Activated T-cell treated with anti-CD3 and anti-CD28 coated beads, Interleukin-2, amount 50 U/mL, for 24 hours (primary cell): ENCODE data around the gene HOXC9.
A peak's percentile ranks its signal among the peaks of the same experiment; 100 is the strongest.

Source experiments
- DNase-seq: peaks from one replicate; pipeline ENCODE4 v3.0.0-alpha.2; 2020
- H3K27ac Mint-ChIP-seq: 2 replicates; pipeline ENCODE4 v1.8.0; 2020; ENCODE audit warnings: mild to moderate bottlenecking, mixed read lengths
- H3K27me3 Mint-ChIP-seq: 2 replicates; pipeline ENCODE4 v1.8.0; 2020; ENCODE audit warnings: mixed read lengths
- H3K36me3 Mint-ChIP-seq: 2 replicates; pipeline ENCODE4 v1.8.0; 2020; ENCODE audit warnings: low read depth, mixed read lengths
- H3K4me1 Mint-ChIP-seq: 2 replicates; pipeline ENCODE4 v1.8.0; 2020; ENCODE audit warnings: low read depth, mixed read lengths
- H3K4me3 Mint-ChIP-seq: 2 replicates; pipeline ENCODE4 v1.8.0; 2020; ENCODE audit warnings: mild to moderate bottlenecking, moderate library complexity, mixed read lengths
- H3K9me3 Mint-ChIP-seq: 2 replicates; pipeline ENCODE4 v1.8.0; 2020; ENCODE audit warnings: mixed read lengths

The HOXC9 gene

GRCh38 chr12:54022960-54023884 lies 23.3 kb downstream of the HOXC9 start:
- Mint-ChIP-seq H3K9me3 (no peaks in the 10 kb centered on the region), H3K36me3 (no peaks in the 10 kb centered on the region), H3K27me3 (peaks cover 93% of the 10 kb centered on the region), H3K4me1 (peaks cover 9% of the 10 kb centered on the region), H3K27ac (no peak overlapping the region), H3K4me3 (no peak overlapping the region)
- no peak for DNase-seq

- Mint-ChIP-seq H3K4me3 (no peak overlapping the region), H3K27me3 (peaks cover 96% of the 10 kb centered on the region), H3K27ac (no peak overlapping the region), H3K36me3 (no peaks in the 10 kb centered on the region), H3K4me1 (peaks cover 10% of the 10 kb centered on the region), H3K9me3 (no peaks in the 10 kb centered on the region)
- no peak for DNase-seq
Measured at GRCh38 chr12:54024127-54024526, 24.2 kb downstream of the HOXC9 start.

- Mint-ChIP-seq H3K27ac (no peak overlapping the region), H3K9me3 (no peaks in the 10 kb centered on the region), H3K4me1 (peaks cover 15% of the 10 kb centered on the region)
Measured at GRCh38 chr12:54024581-54025305, 24.8 kb downstream of the HOXC9 start.

GRCh38 chr12:54025499-54026405 lies 25.8 kb downstream of the HOXC9 start:
- Mint-ChIP-seq H3K27ac (no peak overlapping the region), H3K27me3 (peaks cover 93% of the 10 kb centered on the region), H3K9me3 (no peaks in the 10 kb centered on the region), H3K4me1 (peaks cover 18% of the 10 kb centered on the region), H3K36me3 (no peaks in the 10 kb centered on the region), H3K4me3 (no peak overlapping the region)
- no peak for DNase-seq

More at GRCh38 chr12:54024581-54025305, 24.8 kb downstream of the HOXC9 start:
- H3K4me3 Mint-ChIP-seq, result no peak overlapping the region
- DNase-seq, result no peak
- H3K36me3 Mint-ChIP-seq, result no peaks in the 10 kb centered on the region
- peaks cover 96% of the 10 kb centered on the region for H3K27me3 Mint-ChIP-seq

GRCh38 chr12:54026640-54027441 lies 26.9 kb downstream of the HOXC9 start:
- H3K4me1 Mint-ChIP-seq, result peaks cover 18% of the 10 kb centered on the region
- H3K27me3 Mint-ChIP-seq, result peaks cover 93% of the 10 kb centered on the region
- no peak overlapping the region for H3K4me3 Mint-ChIP-seq
- DNase-seq, result no peak
- H3K36me3 Mint-ChIP-seq, result no peaks in the 10 kb centered on the region
- no peak overlapping the region for H3K27ac Mint-ChIP-seq
- no peaks in the 10 kb centered on the region for H3K9me3 Mint-ChIP-seq

- Mint-ChIP-seq H3K36me3 (no peaks in the 10 kb centered on the region), H3K4me3 (no peak overlapping the region), H3K4me1 (peaks cover 18% of the 10 kb centered on the region), H3K27me3 (peaks cover 93% of the 10 kb centered on the region), H3K9me3 (no peaks in the 10 kb centered on the region), H3K27ac (no peak overlapping the region)
- DNase-seq, result no peak
Measured at GRCh38 chr12:54027442-54027786, 27.5 kb downstream of the HOXC9 start.

GRCh38 chr12:54028314-54029201 lies 28.6 kb downstream of the HOXC9 start, which contains the start of gene HOXC6:
HOXC6 (plus strand) TSS chr12:54028440; CDS start chr12:54028522, 82 bp downstream.
- H3K27me3 Mint-ChIP-seq, result peaks cover 93% of the 10 kb centered on the region
- H3K9me3 Mint-ChIP-seq, result peaks cover 4% of the 10 kb centered on the region
- peaks cover 25% of the 10 kb centered on the region for H3K4me1 Mint-ChIP-seq
- H3K4me3 Mint-ChIP-seq, result peak within 1 kb of the TSS; percentile 26
- H3K27ac Mint-ChIP-seq, result no peak within 1 kb of the TSS
- DNase-seq, result no peak
- H3K36me3 Mint-ChIP-seq, result no peaks in the 10 kb centered on the region

- Mint-ChIP-seq H3K4me1 (peaks cover 31% of the 10 kb centered on the region), H3K27ac (no peak overlapping the region), H3K4me3 (no peak overlapping the region), H3K27me3 (peaks cover 89% of the 10 kb centered on the region), H3K9me3 (peaks cover 4% of the 10 kb centered on the region), H3K36me3 (no peaks in the 10 kb centered on the region)
- no peak for DNase-seq
Measured at GRCh38 chr12:54029529-54030441, 29.8 kb downstream of the HOXC9 start.

- DNase-seq, result no peak
- Mint-ChIP-seq H3K4me1 (peaks cover 33% of the 10 kb centered on the region), H3K4me3 (no peak overlapping the region)
Measured at GRCh38 chr12:54030442-54030801, 30.5 kb downstream of the HOXC9 start.

GRCh38 chr12:54030889-54031471 lies 31.0 kb downstream of the HOXC9 start:
- Mint-ChIP-seq H3K27me3 (peaks cover 91% of the 10 kb centered on the region), H3K4me1 (peaks cover 33% of the 10 kb centered on the region), H3K4me3 (no peak overlapping the region), H3K9me3 (peaks cover 4% of the 10 kb centered on the region), H3K36me3 (no peaks in the 10 kb centered on the region), H3K27ac (no peak overlapping the region)
- no peak for DNase-seq

More at GRCh38 chr12:54030442-54030801, 30.5 kb downstream of the HOXC9 start:
- Mint-ChIP-seq H3K36me3 (no peaks in the 10 kb centered on the region), H3K9me3 (peaks cover 4% of the 10 kb centered on the region), H3K27ac (no peak overlapping the region), H3K27me3 (peaks cover 91% of the 10 kb centered on the region)

GRCh38 chr12:54031480-54031879 lies 31.5 kb downstream of the HOXC9 start:
- Mint-ChIP-seq H3K9me3 (peaks cover 4% of the 10 kb centered on the region), H3K4me1 (peaks cover 33% of the 10 kb centered on the region), H3K36me3 (no peaks in the 10 kb centered on the region), H3K27me3 (peaks cover 92% of the 10 kb centered on the region), H3K27ac (no peak overlapping the region), H3K4me3 (no peak overlapping the region)
- DNase-seq, result no peak

GRCh38 chr12:54032086-54032619 lies 32.2 kb downstream of the HOXC9 start:
- H3K9me3 Mint-ChIP-seq, result peaks cover 4% of the 10 kb centered on the region
- no peaks in the 10 kb centered on the region for H3K36me3 Mint-ChIP-seq
- no peak for DNase-seq
- H3K4me3 Mint-ChIP-seq, result no peak overlapping the region
- H3K27me3 Mint-ChIP-seq, result peaks cover 91% of the 10 kb centered on the region
- no peak overlapping the region for H3K27ac Mint-ChIP-seq
- H3K4me1 Mint-ChIP-seq, result peaks cover 28% of the 10 kb centered on the region
